DMS53 (cell line): ENCODE data around the gene MED4.
"Not testable (repeated sequence)": the region's sequence is repeated elsewhere in the genome, so short reads cannot be mapped to it uniquely, and the experiment has no call there.

Experiments used
- DNase-seq: peaks from one replicate; lab custom pipeline; 2025; lab: John Stamatoyannopoulos, UW

The MED4 gene

GRCh38 chr13:48094404-48094780 lies 512 bp downstream of the MED4 start:
- peak; percentile 41 for DNase-seq

DNA sequence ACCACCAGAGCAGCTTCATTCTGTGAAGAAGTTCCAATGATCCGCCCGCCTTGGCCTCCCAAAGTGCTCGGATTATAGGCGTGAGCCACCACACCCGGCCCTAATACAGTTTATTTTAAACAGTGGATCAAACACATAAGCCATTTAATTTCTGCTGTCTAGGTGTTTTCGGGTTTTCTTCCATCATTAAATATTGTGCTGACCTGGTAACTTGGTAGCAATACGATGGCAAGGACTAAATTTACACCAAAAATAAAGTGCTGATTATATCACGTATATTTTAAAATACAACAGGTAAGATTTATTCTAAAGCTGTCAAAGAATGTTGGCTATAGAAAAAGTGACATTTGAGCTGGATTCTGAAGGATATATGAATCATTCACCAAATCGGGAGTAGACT lies 1.3 kb downstream of the MED4 start:
- no peak for DNase-seq

- DNase-seq: no peak
Observed at GRCh38 chr13:48086272-48086671, 8.6 kb downstream of the MED4 start.

- DNase-seq: no peak
Observed at GRCh38 chr13:48081739-48082138, 13.2 kb downstream of the MED4 start.

DNA sequence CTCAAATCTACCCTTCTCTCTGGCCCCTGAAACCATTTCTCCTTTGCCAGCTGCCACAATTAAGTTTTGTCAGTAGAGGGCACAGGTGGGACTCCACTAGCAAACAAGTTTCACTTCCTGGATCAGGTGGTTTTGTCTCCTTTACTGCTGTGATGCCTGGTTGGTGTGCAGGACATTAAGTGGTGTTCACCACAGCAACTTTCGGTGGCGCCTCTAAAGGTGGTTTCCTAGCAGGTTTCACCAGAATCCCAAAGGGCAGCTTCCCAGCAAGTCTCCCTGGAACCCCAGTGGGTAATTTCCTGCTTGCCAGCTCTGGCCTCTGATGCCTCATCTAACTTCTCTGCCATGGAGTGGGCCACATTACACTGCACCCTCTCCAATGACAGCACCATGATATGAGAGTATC lies 16.6 kb downstream of the MED4 start:
- peak; percentile 27 for DNase-seq

DNA sequence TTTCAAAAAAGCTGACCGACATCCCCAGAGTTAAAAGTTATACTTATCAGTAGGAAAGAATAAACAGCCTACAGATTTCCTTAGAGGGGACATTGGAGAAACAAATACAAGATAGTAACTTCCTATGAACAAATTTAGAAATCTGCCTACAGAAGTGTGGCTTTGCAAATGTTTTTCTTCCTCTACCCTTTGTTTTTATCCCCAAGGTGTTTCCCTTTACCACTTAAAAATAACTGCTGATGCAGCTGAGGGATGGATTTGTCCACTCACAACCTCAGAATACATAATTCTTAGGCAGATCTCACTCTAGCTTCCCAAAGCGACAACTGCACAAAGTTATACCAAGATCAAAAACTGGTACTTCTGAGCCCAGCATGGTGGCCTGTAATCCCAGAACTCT lies 20.9 kb downstream of the MED4 start:
- no peak for DNase-seq

- no peak for DNase-seq
Observed at GRCh38 chr13:48072787-48073186, 22.1 kb downstream of the MED4 start.

GRCh38 chr13:48072304-48072703 lies 22.6 kb downstream of the MED4 start:
- DNase-seq: no peak

- peak; percentile 6 for DNase-seq
Observed at GRCh38 chr13:48070942-48071341, 24.0 kb downstream of the MED4 start.

DNA sequence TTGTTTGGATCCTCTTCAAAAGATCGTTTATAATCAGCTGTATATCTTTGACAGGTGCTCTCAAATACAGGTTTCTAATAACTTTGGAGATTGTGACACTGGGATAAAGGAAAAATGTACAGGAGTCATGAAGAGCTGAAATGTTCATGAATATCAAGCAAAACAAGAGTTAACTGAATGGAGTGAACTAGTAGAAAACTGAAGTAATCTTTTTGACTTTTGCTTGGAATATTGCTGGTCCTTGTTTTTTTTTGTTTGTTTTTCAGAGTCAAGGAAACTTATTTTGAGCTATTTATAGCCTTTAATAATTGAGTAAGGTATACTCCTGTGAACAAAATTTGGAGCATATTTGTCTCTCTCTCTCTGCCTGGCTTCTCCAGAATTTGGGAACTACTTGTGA lies 25.3 kb downstream of the MED4 start:
- DNase-seq: peak; percentile 6

- peak; percentile 2 for DNase-seq
Observed at GRCh38 chr13:48068952-48069351, 26.0 kb downstream of the MED4 start.

GRCh38 chr13:48068036-48068435 lies 26.9 kb downstream of the MED4 start:
- DNase-seq: no peak

DNA sequence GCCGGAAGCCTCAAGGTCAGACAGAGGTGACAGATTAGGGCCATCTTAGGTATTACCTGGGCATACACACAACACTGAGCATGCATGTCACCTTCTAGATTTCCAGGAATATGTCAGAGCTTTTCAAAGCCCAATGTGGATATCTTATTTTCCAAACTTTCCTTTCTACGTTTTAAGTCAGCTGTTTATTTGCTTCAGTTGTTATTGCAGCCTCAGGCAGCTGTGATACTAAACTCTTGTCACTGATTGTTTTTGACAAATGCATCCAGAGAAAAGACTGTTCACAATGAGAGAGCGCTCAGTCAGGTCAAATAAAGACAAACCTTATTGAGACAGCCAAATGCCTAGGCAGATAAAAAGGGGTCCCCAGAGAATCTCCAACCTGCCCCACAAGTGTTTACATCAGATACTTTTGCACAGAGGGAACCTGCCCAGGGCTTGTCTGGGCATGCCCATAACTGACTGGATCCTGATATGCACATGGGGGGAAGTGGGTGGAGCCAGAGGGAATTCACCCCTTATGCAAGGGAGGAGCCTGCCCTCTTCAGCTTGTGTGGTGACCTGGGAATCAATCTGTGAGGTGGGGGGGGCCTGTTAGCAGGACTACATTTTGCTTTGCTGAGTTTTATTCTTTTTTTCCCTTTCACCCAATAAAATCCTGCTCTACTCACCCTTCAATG lies 28.5 kb downstream of the MED4 start:
- DNase-seq: no peak

DNA sequence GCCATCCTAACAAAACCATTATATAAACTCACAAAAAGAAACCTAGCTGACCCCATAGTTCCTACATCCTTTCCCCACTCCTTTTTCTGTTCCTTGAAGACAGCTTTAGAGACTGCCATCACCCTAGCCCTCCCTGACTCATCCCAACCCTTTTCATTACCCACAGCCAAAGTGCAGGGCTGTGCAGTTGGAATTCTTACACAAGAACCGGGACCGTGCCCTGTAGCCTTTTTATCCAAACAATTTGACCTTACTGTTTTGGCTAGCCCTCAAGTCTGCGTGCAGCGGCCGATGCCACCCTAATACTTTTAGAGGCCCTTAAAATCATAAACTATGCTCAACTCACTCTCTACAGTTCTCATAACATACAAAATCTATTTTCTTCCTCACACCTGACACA lies 35.0 kb downstream of the MED4 start:
- DNase-seq: not testable (repeated sequence)

GRCh38 chr13:48058536-48058935 lies 36.4 kb downstream of the MED4 start:
- DNase-seq: not testable (repeated sequence)

- no peak for DNase-seq
Observed at GRCh38 chr13:48055712-48056111, 39.2 kb downstream of the MED4 start.

DNA sequence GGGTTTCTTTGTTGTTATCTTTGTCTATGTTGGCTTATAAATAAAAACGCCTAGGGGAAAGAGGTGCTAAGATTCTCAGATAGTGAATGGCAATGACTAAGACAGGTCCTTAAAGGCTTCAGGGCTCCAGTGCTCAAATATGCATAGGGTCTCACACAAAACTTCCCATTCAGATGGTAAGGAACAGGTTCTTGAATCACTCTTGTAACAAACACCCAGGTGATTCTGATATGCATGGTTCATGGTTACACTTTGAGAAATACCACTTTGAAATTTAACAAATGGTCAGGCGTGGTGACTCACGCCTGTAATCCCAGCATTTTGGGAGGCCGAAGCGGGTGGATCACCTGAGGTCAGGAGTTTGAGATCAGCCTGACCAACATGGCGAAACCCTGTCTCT lies 40.3 kb downstream of the MED4 start:
- DNase-seq: no peak

DNA sequence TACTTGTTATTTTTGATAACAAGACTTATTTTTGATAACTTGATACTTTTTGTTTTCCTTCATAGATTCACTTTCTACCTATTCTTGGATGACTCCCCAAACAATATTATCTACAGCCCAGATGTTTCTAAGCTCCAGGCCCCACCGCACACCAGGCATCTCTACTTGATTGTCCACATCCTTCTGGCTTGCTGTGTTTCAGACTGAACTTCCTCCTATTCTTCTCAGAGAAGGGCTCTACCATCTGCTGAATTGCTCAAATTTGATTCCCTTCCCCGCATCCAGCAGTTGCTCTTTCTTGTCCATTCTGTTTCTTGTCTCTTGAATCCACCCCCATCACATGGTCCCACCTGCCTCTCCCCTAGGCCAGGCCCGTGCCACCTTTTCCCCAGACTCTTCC lies 44.4 kb downstream of the MED4 start:
- DNase-seq: no peak

- DNase-seq: no peak
Observed at GRCh38 chr13:48043789-48044503, 51.0 kb downstream of the MED4 start.

DNA sequence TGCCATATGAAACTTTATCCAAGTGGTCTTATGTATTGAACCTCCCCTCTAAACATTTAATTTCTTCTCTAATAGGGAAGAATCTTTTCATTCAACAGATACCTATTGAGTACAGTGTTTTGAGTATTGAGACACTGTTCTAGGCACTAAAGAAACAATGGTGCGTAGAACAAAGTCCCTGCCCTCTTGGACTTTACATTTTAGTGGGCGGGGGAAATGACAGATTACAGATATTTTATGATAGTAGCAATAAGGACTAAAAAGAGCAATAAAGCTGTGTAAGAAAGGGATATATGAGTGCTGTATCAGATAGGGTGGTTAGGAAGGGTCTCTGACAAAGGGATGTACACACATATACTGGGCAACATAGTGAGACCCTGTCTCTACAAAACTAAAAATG lies 52.0 kb downstream of the MED4 start:
- no peak for DNase-seq

GRCh38 chr13:48040896-48041295 lies 54.0 kb downstream of the MED4 start:
- DNase-seq: no peak

- no peak for DNase-seq
Observed at GRCh38 chr13:48040049-48040448, 54.9 kb downstream of the MED4 start.

- peak; percentile 19 for DNase-seq
Observed at GRCh38 chr13:48038761-48039160, 56.1 kb downstream of the MED4 start.
